SH-SY5Y (cell line): ENCODE results near the gene HOOK2.

ENCODE experiments used
- GATA2 ChIP-seq: IDR thresholded peaks from 2 replicates; pipeline ENCODE4 v1.6.1; 2011; ENCODE audit warnings: mild to moderate bottlenecking, low read depth, low read length
- GATA3 ChIP-seq: IDR thresholded peaks from 2 replicates; pipeline ENCODE4 v1.6.1; 2011; ENCODE audit warnings: low read depth, mild to moderate bottlenecking, low read length, moderate library complexity

- TF ChIP-seq GATA2 (no peak), GATA3 (no peak)
Observed at GRCh38 chr19:12750851-12751250, 24.5 kb downstream of the HOOK2 start.
